Heart left ventricle (tissue), 16 donors: ENCODE data around the gene RNF13. TPM values are rescaled to one million over a fixed set of nuclear protein-coding genes. Genes with fewer than 3 reads are reported as not detected.

Experiments used
- ATAC-seq, 4 donors: fragments of 200-7000 bp; cut with Tn5 transposase; one replicate each; pipeline ENCODE4 v1.9.1; 2020 to 2022; ENCODE audit warnings: moderate library complexity in 4 of 4, mild to moderate bottlenecking in 3 of 4, moderate number of reproducible peaks in 1 of 4
- DNase-seq, 5 donors: peaks; one replicate each; pipeline ENCODE4 v3.0.0-alpha.2; 2020
- H3K27ac ChIP-seq, 12 donors: fragments of 200-600 bp; sonication (generic) in 4 of 12; one replicate each; pipeline versions ENCODE4 v1.5.0 to v1.8.0; 2016 to 2022; ENCODE audit warnings: mild to moderate bottlenecking in 2 of 12
- H3K27me3 ChIP-seq, 9 donors: fragments of 200-600 bp; sonication (generic) in 2 of 9; one replicate each; pipeline versions ENCODE4 v1.5.1 to v1.8.0; 2016 to 2022; ENCODE audit warnings: mild to moderate bottlenecking in 3 of 9
- H3K36me3 ChIP-seq, 9 donors: fragments of 200-600 bp; sonication (generic) in 2 of 9; one replicate each; pipeline versions ENCODE4 v1.5.0 to v1.8.0; 2018 to 2022; ENCODE audit warnings: mild to moderate bottlenecking in 2 of 9
- H3K4me1 ChIP-seq, 12 donors: fragments of 200-600 bp; sonication (generic) in 4 of 12; one replicate each; pipeline versions ENCODE4 v1.5.0 to v1.8.0; 2016 to 2022; ENCODE audit warnings: mild to moderate bottlenecking in 3 of 12
- H3K4me3 ChIP-seq, 12 donors: fragments of 200-600 bp; sonication (generic) in 4 of 12; one replicate each; pipeline versions ENCODE4 v1.5.0 to v1.8.0; 2017 to 2022; ENCODE audit warnings: mild to moderate bottlenecking in 9 of 12, moderate library complexity in 4 of 12
- H3K9me3 ChIP-seq, 12 donors: fragments of 200-600 bp; sonication (generic) in 4 of 12; one replicate each; pipeline versions ENCODE4 v1.5.0 to v1.8.0; 2016 to 2022; ENCODE audit warnings: mild to moderate bottlenecking in 1 of 12
- CTCF ChIP-seq, 12 donors: fragments of 200-600 bp; sonication (generic) in 4 of 12; IDR thresholded peaks; one replicate each; pipeline versions ENCODE4 v1.5.0 to v1.8.0; 2018 to 2022; ENCODE audit warnings: antibody characterized with exemption in 12 of 12, mild to moderate bottlenecking in 5 of 12
- POLR2A ChIP-seq, 2 donors: fragments of 450-650 bp; IDR thresholded peaks; one replicate each; pipeline ENCODE4 v1.6.1; 2017; ENCODE audit warnings: antibody characterized with exemption in 2 of 2, mild to moderate bottlenecking in 2 of 2, moderate library complexity in 2 of 2
- WGBS, 4 donors: extraction: QIAGEN DNeasy Blood & Tissue Kit in 2 of 4; methylation state at CpG; one replicate each; pipeline versions ENCODE4 v1.1.5 to v1.1.7; 2013 to 2018; 5-methylcytosine and 5-hydroxymethylcytosine counted together
- intact Hi-C, 10 donors: fragments of 100-400 bp; cut with DNase I; formaldehyde crosslinking; loops; one replicate each; pipeline versions ENCODE4 v1.11.1 to v1.14.2; 2022
- polyA plus RNA-seq, 2 donors: library from polyadenylated mRNA; stranded (reverse); fragments of 200-250 nt; gene quantifications; one replicate each; pipeline ENCODE4 v1.2.3, GENCODE V29; 2013
- total RNA-seq, 9 donors: library from RNA; depleted of rRNA in 2 of 9; stranded (reverse); fragments of >200 nt in 2 of 9; fragmentation: NEBNext Ultra II Directional in 3 of 9; extraction: Animal tissue kit (Norgen Biotek cat#: 25700) in 3 of 9; gene quantifications; one replicate each; pipeline versions ENCODE4 v1.1.0 to v1.2.4, GENCODE V29; 2016 to 2023
- donor health status: ischemic (EF 13 %, LVEDD 7.1; RV severe dilation, severe dysfunction).
- donor health status: healthy with polysubstance abuse.
- donor health status: DM: no; HTN: yes; CAD: no.
- donor health status: DM: no; HTN: no; CAD: no.
- donor health status: ischemic (EF 25% LVEDD 6.9; RV normal size, moderate dysfunction).
- donor health status: ischemic (EF 25% LVEDD 5.7; RV mildly dilated, moderate dysfunction).
- donor health status: healthy.
- donor health status: DM: yes; HTN: yes; CAD: no.
- donor health status: ischemic (EF 35%, LVEDD 5.7; RV mildly dilated, moderate dysfunction).
- donor health status: nonischemic (EF 11% LVEDD 7.7; RV severe dilation, severe dysfunction).
- donor health status: DM: yes; HTN: yes; CAD: no.
- donor health status: PGD.
- donor health status: ischemic (EF 29% LVEDD 5.4; RV normal size, mild dysfunction).
- donor health status: nonischemic (EF 23%, LVEDD 6.1; RV moderate dilation, normal function).

Gene RNF13
- total and polyA plus RNA-seq, 11 donors = 21.4 to 77.6 (median 55.1) TPM

- WGBS, 4 donors = 28 to 34% (median 30%) methylated on average over 4 of the region's 4 CpGs
- ATAC-seq = peak in 1 of 4 donors; percentile 24
- intact Hi-C loops = loop anchor here in 1 of 10 donors (5.0 kb wide), 1 partner anchor 41 kb away; no protein-coding TSS in a partner anchor
Observed at GRCh38 chr3:149808209-149808829, 4.7 kb upstream of the RNF13 start.

GRCh38 chr3:149809699-149810098 is 3.3 kb upstream of the RNF13 start:
- intact Hi-C loops = loop anchor here in 2 of 10 donors (5.0 kb wide), 2 partner anchors 42 to 57 kb away; partner anchors contain the start of gene COMMD2 (in 1 of the 2)
- DNase-seq (no peak), ATAC-seq (no peak)

More at GRCh38 chr3:149808209-149808829, 4.7 kb upstream of the RNF13 start:
- no peaks in the 10 kb centered on the region for H3K27me3 ChIP-seq
- DNase-seq = peak; percentile 63 to 74 (median 69)
- TF ChIP-seq CTCF (IDR thresholded peaks at IDR 0.05) = peak; percentile 63 to 90 (median 78)
- no peak for TF ChIP-seq POLR2A (IDR thresholded peaks at IDR 0.05)
- no peaks in the 10 kb centered on the region for H3K9me3 ChIP-seq
- H3K4me3 ChIP-seq = no peak overlapping the region
- no peak overlapping the region for H3K27ac ChIP-seq
- H3K4me1 ChIP-seq = peaks cover 0 to 19% (median 5%) of the 10 kb centered on the region in 12 donors
- no peaks in the 10 kb centered on the region for H3K36me3 ChIP-seq

GRCh38 chr3:149810846-149811245 is 2.2 kb upstream of the RNF13 start:
- H3K4me3 ChIP-seq = no peak overlapping the region
- H3K4me1 ChIP-seq = peaks cover 0 to 38% (median 22%) of the 10 kb centered on the region in 12 donors
- TF ChIP-seq POLR2A (IDR thresholded peaks at IDR 0.05) = no peak
- TF ChIP-seq CTCF (IDR thresholded peaks at IDR 0.05) = no peak
- WGBS, 4 donors = 96 to 100% (median 97%) methylated on average over 2 of the region's 2 CpGs
- intact Hi-C loops = loop anchor here in 1 of 10 donors (5.0 kb wide), 1 partner anchor 59 kb away; the partner anchor contains the start of gene COMMD2
- no peaks in the 10 kb centered on the region for H3K36me3 ChIP-seq
- H3K27ac ChIP-seq = no peak overlapping the region
- ATAC-seq (no peak), DNase-seq (no peak)
- H3K27me3 ChIP-seq = no peaks in the 10 kb centered on the region
- H3K9me3 ChIP-seq = no peaks in the 10 kb centered on the region

More at GRCh38 chr3:149809699-149810098, 3.3 kb upstream of the RNF13 start:
- Histone ChIP-seq H3K4me1 (peaks cover 0 to 26% (median 11%) of the 10 kb centered on the region in 12 donors), H3K4me3 (no peak overlapping the region), H3K36me3 (no peaks in the 10 kb centered on the region), H3K27ac (no peak overlapping the region), H3K9me3 (no peaks in the 10 kb centered on the region), H3K27me3 (no peaks in the 10 kb centered on the region)
- no peak for TF ChIP-seq CTCF (IDR thresholded peaks at IDR 0.05)
- no peak for TF ChIP-seq POLR2A (IDR thresholded peaks at IDR 0.05)

GRCh38 chr3:149812165-149812605 is 830 bp upstream of the RNF13 start:
- Histone ChIP-seq H3K36me3 (no peaks in the 10 kb centered on the region), H3K4me1 (peaks cover 0 to 51% (median 35%) of the 10 kb centered on the region in 12 donors), H3K27me3 (no peaks in the 10 kb centered on the region), H3K4me3 (peak overlapping the region; percentile 48 to 91 (median 78)), H3K9me3 (no peaks in the 10 kb centered on the region), H3K27ac (peak overlapping the region; percentile 89 to 99 (median 98))
- intact Hi-C loops = loop anchor here in 1 of 10 donors (5.0 kb wide), 1 partner anchor 60 kb away; the partner anchor contains the start of gene COMMD2
- 17 to 37% (median 23%) methylated on average over 7 to 13 of the region's 13 CpGs for WGBS, 4 donors
- TF ChIP-seq CTCF (IDR thresholded peaks at IDR 0.05) = no peak
- no peak for TF ChIP-seq POLR2A (IDR thresholded peaks at IDR 0.05)
- ATAC-seq (no peak), DNase-seq (no peak)
